22Rv1 (cell line): ENCODE measurements around the gene VRK1.

Source experiments
- H3K27ac ChIP-seq: fragments of 450-650 bp; 2 replicates; pipeline ENCODE4 v1.5.1; 2017
- ZFX ChIP-seq: fragments of 450-650 bp; IDR thresholded peaks from 2 replicates; pipeline ENCODE4 v1.6.1; 2017; ENCODE audit warnings: antibody characterized with exemption, borderline replicate concordance
- TF ChIP-seq, protein P1 (sequence below): fragments of 450-650 bp; IDR thresholded peaks from 2 replicates; pipeline ENCODE4 v1.5.1; 2017; ENCODE audit warnings: mild to moderate bottlenecking

VRK1 gene

DNA sequence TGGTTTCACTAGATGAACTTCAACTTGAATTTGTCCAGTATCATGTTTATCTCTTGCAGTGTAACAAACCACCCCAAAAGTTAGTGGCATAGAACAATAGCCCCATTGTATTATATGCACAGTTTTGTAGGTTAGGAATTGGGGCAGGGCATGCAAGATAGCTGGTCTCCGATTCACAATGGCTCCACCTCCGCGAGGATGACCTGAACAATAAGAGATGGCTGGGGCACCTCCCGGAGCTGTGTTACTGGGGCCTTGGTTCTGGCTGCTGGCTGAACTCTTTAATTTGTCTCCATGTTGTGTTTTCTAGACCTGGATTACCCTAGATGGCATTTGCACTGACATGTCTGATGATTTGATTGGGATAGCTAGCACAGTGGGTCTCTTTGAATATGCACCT, 20.4 kb upstream of the VRK1 start:
- no peak overlapping the region for H3K27ac ChIP-seq
- no peak for TF ChIP-seq ZFX
- TF ChIP-seq, protein P1, sequence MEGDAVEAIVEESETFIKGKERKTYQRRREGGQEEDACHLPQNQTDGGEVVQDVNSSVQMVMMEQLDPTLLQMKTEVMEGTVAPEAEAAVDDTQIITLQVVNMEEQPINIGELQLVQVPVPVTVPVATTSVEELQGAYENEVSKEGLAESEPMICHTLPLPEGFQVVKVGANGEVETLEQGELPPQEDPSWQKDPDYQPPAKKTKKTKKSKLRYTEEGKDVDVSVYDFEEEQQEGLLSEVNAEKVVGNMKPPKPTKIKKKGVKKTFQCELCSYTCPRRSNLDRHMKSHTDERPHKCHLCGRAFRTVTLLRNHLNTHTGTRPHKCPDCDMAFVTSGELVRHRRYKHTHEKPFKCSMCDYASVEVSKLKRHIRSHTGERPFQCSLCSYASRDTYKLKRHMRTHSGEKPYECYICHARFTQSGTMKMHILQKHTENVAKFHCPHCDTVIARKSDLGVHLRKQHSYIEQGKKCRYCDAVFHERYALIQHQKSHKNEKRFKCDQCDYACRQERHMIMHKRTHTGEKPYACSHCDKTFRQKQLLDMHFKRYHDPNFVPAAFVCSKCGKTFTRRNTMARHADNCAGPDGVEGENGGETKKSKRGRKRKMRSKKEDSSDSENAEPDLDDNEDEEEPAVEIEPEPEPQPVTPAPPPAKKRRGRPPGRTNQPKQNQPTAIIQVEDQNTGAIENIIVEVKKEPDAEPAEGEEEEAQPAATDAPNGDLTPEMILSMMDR: no peak

DNA sequence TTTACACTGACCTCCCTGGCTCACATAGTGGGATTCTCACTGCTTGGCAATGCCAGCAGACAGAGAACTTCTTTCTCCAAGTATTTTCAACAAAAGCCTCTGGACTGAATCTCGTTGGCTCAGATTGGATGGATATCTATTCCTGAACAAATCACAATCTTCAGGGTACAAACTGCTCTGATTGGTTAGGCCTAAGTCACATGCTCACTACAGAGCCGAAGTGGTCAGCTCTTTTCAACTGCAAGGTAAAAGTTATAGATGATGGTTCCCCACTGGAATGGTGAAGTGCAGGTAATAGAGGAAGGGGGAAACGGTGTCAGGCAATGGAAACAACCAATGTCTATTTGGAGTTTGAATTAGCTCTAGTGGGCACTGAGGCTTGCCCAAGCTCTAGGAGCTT, 16.7 kb upstream of the VRK1 start:
- no peak for TF ChIP-seq ZFX
- TF ChIP-seq, protein P1: no peak
- no peak overlapping the region for H3K27ac ChIP-seq

DNA sequence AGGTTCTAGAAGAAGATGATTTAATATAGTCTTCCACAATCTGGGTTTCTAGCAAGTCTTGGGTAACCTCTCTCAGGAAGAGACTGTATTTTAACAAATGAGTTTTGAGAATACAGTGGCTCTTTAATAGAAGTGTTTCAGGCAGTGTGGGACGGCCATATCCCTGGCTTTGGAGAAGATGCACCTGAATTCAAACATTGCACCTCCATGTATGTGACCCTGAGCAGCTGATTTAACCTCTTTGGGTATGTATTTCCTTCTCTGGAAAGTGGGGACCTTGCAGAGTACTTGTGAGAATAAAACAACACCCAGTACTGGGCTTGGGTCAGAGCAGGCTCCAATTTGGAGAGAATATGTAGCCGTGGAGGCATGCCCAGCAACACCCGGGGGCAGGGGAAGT, 15.8 kb upstream of the VRK1 start:
- TF ChIP-seq ZFX: no peak
- TF ChIP-seq, protein P1: no peak
- no peak overlapping the region for H3K27ac ChIP-seq

DNA sequence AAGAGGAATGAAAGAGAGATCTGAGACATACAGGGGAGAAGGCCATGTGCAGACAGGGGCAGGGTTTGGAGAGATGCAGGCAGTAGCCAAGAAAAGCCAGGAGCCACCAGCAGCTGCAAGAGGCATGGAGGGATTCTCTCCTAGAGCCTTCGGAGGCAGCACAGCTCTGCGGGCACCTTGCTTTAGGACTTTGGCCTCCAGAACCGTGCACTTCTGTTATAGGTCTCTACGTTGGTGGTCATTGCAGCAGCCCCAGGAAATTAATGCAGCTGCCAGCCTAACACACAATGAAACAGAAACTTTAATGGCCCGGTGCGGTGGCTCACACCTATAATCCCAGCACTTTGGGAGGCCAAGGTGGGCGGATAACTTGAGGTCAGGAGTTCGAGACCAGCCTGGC, 14.7 kb upstream of the VRK1 start:
- no peak for TF ChIP-seq ZFX
- TF ChIP-seq, protein P1: no peak
- H3K27ac ChIP-seq: no peak overlapping the region

DNA sequence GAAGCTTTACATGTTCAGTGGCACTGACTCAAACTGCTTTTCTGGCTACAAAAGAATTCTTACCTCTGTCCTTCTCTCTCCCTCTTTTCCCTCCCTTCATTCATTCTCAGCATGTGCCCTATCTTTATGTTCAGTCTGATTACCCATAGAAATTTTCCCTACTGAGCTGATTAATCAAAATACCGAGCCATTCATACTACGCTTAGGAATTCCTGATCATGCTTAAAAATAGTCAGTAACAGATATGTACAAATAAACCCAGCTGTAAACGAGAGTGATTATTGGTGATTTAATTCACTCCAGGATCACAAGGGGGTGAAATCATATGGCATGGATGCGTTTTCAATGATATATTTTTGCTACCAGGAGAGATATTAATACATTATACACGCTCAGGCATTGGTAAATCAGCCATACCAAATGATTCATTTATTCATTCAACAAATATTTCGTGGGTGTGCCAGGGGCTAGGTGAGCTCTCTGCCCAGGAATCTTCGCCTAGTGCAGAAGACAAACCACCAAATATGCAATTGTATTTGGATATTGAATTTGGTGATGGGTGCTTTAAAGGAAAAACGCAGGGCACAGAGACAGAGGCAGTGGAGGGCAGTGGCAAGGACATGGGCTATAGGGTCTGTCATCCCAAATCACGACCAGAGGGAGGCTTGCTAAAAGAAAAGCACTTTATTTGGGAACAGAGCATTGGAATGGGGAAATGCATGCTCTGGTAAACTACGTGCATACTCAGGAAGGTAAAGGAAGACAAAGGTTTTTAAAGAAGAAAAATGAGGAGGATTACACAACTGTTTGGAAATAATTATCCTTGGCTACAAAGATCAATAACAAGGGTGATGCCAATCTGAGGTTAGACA, 13.9 kb upstream of the VRK1 start:
- no peak overlapping the region for H3K27ac ChIP-seq
- TF ChIP-seq, protein P1: no peak
- no peak for TF ChIP-seq ZFX

DNA sequence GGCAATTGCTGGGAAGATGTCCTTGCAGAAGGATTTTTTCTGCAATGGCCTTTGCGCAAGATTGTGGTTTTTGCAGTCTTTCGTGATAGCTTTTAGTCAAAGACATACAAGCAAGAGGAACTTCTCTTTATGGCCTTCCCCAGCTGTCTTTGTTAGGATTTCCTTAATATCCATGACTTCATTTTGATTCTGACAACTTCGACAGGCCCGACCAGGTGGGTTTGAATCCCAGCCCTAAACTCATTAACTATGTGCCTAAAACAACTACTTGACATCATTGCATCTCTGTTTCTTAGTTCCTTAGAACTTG, 13.3 kb upstream of the VRK1 start:
- TF ChIP-seq, protein P1: no peak
- no peak for TF ChIP-seq ZFX
- H3K27ac ChIP-seq: no peak overlapping the region

DNA sequence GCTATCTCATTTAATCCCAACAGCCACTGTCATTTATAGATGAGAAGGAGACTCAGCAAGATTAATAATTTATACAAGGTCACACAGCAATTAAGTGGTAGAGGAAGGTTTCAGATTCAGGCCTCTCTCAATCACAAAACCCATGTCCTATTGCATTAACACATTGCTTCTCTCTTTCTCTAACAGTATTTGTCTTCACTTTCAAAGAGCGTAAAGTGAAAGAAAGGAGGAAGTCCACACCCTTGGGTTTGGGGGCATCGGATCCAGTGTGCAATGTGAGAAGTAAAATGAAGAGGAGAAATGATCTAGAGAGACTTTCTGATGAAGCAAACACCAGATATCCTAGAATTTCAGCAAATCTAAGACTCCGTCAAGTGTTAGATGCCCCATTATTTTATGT, 7.0 kb upstream of the VRK1 start:
- no peak overlapping the region for H3K27ac ChIP-seq
- TF ChIP-seq ZFX: no peak
- TF ChIP-seq, protein P1: no peak
